Dermis microvascular lymphatic vessel endothelial cell (primary cell): ENCODE results near the gene MARK3. TPM values are rescaled to one million over a fixed set of nuclear protein-coding genes. Genes with fewer than 3 reads are reported as not detected.

ENCODE experiments used
- DNase-seq, 2 donors: peaks; one replicate each; pipeline versions ENCODE4 v3.0.0 to v3.0.0-alpha.2; 2010; ENCODE audit warnings: low read depth in 2 of 2
- total RNA-seq: library from RNA; depleted of rRNA; stranded (reverse); fragments of >200 nt; gene quantifications from 2 replicates; pipeline ENCODE4 v1.2.1, GENCODE V29; 2014

The MARK3 gene
- total RNA-seq, 1 donor from 2014 or later, result 40.4 TPM

GRCh38 chr14:103485504-103485903, 100.3 kb downstream of the MARK3 start:
- DNase-seq, result no peak

- no peak for DNase-seq
Measured at GRCh38 chr14:103488071-103488470, 102.9 kb downstream of the MARK3 start.

- no peak for DNase-seq
Measured at GRCh38 chr14:103488960-103489359, 103.7 kb downstream of the MARK3 start.

- no peak for DNase-seq
Measured at GRCh38 chr14:103489621-103490020, 104.4 kb downstream of the MARK3 start.

- DNase-seq, result no peak
Measured at GRCh38 chr14:103491691-103492090, 106.5 kb downstream of the MARK3 start.

GRCh38 chr14:103492156-103492925, 107.1 kb downstream of the MARK3 start:
- no peak for DNase-seq

- no peak for DNase-seq
Measured at GRCh38 chr14:103495854-103496253, 110.6 kb downstream of the MARK3 start.

GRCh38 chr14:103496776-103497175, 111.6 kb downstream of the MARK3 start:
- DNase-seq, result no peak

- no peak for DNase-seq
Measured at GRCh38 chr14:103499709-103500108, 114.5 kb downstream of the MARK3 start.

GRCh38 chr14:103500148-103500990, 115.2 kb downstream of the MARK3 start:
- peak; percentile 75 to 87 for DNase-seq

- no peak for DNase-seq
Measured at GRCh38 chr14:103501041-103501870, 116.0 kb downstream of the MARK3 start.

GRCh38 chr14:103501921-103502669, 116.9 kb downstream of the MARK3 start:
- DNase-seq, result no peak

GRCh38 chr14:103502877-103503276, 117.7 kb downstream of the MARK3 start:
- no peak for DNase-seq

- DNase-seq, result no peak
Measured at GRCh38 chr14:103503296-103503695, 118.1 kb downstream of the MARK3 start.

- DNase-seq, result no peak
Measured at GRCh38 chr14:103504991-103505565, 119.9 kb downstream of the MARK3 start.

- DNase-seq, result no peak
Measured at GRCh38 chr14:103507751-103508150, 122.5 kb downstream of the MARK3 start.

- no peak for DNase-seq
Measured at GRCh38 chr14:103508521-103509329, 123.5 kb downstream of the MARK3 start.

- DNase-seq, result no peak
Measured at GRCh38 chr14:103509864-103510723, 124.9 kb downstream of the MARK3 start.
